Measurements from ENCODE around the gene ADO. TPM values are rescaled to one million over a fixed set of nuclear protein-coding genes. Genes with fewer than 3 reads are reported as not detected.
A peak's percentile ranks its signal among the peaks of the same experiment; 100 is the strongest.
"Not testable (repeated sequence)": the region's sequence is repeated elsewhere in the genome, so short reads cannot be mapped to it uniquely, and the experiment has no call there.

ADO gene
- total RNA-seq, 6 experiments from 2014 or later = 13.7 to 19.2 (median 16.5) TPM

DNA sequence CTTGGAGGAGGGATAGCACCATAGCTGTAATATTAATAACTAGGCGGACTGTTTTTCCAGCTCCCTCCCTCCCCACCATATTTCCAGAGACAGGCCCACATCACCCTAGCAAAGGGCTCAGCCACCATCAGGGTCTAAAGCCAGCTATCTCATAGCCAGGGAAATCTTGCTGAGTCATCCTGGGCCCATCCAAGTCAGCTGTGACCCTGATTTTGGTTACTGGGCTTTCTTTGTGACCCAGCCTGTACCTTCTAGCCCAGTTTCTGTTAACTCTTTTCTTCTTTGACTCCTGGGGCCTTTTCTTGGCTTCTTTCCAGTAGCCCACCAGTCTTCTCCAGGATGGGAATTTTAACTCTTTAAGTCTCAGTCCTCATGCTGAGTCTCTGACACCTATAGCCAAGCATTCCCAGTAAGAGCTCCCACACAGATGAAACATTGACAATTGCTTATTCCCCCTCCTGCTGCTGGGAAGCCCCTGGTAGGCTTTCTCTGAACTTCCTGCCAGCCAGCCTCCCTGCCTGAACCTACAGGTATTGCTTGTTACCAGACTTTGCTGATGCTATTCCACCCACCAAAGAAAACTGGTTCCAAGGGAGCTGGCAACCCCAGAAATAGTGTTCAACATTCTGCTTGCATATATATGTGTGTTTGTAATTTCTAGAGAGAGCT lies 34.8 kb upstream of the ADO start:
- Mint-ChIP-seq H3K36me3 (ENCODE audit: low read depth) (no peaks in the 10 kb centered on the region), H3K27me3 (ENCODE audit: insufficient read depth) (peaks cover 2% of the 10 kb centered on the region), H3K27ac (no peak overlapping the region), H3K4me3 (no peak overlapping the region), H3K4me1 (ENCODE audit: low read depth) (peaks cover 18% of the 10 kb centered on the region), H3K9me3 (no peaks in the 10 kb centered on the region)
- TF ChIP-seq, protein P1, sequence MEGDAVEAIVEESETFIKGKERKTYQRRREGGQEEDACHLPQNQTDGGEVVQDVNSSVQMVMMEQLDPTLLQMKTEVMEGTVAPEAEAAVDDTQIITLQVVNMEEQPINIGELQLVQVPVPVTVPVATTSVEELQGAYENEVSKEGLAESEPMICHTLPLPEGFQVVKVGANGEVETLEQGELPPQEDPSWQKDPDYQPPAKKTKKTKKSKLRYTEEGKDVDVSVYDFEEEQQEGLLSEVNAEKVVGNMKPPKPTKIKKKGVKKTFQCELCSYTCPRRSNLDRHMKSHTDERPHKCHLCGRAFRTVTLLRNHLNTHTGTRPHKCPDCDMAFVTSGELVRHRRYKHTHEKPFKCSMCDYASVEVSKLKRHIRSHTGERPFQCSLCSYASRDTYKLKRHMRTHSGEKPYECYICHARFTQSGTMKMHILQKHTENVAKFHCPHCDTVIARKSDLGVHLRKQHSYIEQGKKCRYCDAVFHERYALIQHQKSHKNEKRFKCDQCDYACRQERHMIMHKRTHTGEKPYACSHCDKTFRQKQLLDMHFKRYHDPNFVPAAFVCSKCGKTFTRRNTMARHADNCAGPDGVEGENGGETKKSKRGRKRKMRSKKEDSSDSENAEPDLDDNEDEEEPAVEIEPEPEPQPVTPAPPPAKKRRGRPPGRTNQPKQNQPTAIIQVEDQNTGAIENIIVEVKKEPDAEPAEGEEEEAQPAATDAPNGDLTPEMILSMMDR (IDR thresholded peaks at IDR 0.05) = no peak
- no peak for DNase-seq

DNA sequence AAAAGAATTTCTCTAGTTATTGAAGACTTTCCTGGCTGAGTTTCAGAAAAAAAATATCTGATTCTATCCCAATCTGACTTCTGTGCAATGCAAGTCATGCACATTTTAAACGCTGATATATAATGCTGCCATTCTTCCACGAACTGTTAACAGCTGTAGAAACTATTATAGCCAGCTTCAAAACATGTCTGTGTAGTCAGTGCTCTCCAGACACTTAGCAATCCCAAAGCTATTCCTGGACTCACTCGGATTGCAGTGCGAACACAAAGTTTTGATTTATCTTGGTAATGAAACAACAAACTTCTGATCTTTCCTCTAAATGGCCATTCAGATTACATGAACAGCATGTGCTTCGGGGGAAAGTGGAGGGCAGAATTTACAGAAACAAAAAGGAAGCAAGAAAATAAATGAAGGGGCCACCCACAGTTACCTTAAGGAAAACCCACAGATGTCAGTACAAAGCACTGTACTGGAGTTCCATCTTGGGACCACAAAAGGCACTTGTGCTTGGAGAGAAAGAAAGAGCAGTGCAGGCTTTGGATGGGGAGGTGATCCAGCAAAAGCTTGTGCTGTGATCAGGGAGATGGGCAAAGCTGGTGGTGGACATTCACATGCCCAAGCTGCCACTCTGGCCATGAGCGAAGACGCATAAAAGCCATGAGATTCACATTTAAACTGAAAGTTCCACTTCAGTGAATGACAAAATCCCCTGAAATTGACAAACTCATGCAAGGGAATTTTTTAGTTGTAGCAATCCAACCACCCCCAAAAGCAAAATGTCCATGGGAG lies 32.1 kb upstream of the ADO start:
- peak overlapping the region; percentile 5; the same call in 1 of the 2 replicates for H3K4me3 Mint-ChIP-seq
- H3K36me3 Mint-ChIP-seq (ENCODE audit: low read depth) = no peaks in the 10 kb centered on the region
- TF ChIP-seq, protein P1 (IDR thresholded peaks at IDR 0.05) = no peak
- H3K27ac Mint-ChIP-seq = no peak overlapping the region
- H3K27me3 Mint-ChIP-seq (ENCODE audit: insufficient read depth) = peaks cover 2% of the 10 kb centered on the region
- peaks cover 18% of the 10 kb centered on the region for H3K4me1 Mint-ChIP-seq (ENCODE audit: low read depth)
- no peak for DNase-seq
- no peaks in the 10 kb centered on the region for H3K9me3 Mint-ChIP-seq

DNA sequence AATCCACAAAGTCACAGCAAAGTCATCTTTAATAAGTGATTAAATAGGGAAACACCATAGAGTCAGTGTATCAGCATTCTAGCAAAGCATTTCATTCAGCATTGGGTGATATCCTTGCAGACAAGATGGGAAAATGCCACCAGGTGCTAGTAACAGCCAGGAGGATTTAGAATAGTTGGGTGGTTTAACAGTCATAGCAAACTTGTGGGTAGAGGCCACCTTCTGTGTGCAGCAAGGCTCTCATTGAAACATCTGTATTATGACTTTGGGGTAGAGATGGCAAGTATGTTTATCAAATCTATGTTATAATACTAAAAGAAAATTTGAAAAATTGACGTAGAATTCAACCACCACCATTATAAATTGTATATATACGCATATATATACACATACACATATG lies 26.4 kb upstream of the ADO start:
- peaks cover 5% of the 10 kb centered on the region; the same call in 1 of the 2 replicates for H3K27me3 Mint-ChIP-seq (ENCODE audit: insufficient read depth)
- H3K36me3 Mint-ChIP-seq (ENCODE audit: low read depth) = no peaks in the 10 kb centered on the region
- no peak overlapping the region for H3K27ac Mint-ChIP-seq
- no peaks in the 10 kb centered on the region for H3K4me1 Mint-ChIP-seq (ENCODE audit: low read depth)
- H3K9me3 Mint-ChIP-seq = no peaks in the 10 kb centered on the region
- TF ChIP-seq, protein P1 (IDR thresholded peaks at IDR 0.05) = no peak
- DNase-seq = no peak
- H3K4me3 Mint-ChIP-seq = no peak overlapping the region

DNA sequence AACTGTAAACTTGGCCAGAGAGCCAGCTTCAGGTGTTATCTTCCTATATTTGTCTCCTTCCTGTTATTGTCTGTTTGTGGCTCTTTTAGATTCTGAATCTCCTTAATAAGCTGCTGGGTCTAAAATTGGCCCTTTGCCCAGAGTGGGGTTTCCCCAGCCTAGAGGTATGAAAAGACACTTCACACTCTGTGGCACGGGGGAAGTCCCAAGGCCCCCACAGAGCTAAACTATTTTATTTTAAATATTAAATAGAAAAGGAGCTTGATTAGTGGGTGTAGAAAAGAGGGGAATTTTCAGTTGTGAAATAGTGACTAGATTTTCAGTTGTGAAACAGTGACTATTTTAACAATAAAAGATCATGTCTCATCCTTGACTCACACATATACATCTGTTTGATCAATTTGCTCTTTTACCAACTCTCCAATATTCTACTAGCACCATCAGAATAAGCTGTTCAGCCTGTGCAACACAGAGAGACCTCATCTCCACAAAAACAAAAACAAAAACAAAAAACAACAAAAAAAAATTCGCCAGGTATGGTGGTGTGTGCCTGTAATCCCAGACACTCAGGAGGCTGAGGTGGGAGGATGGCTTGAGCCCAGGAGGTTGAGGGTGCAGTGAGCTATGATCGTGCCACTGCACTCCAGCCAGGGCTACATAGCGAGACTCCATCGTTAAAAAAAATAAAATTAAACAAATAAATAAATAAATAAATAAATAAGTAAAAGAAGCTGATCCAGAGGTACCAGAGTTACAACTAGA lies 24.9 kb upstream of the ADO start:
- Mint-ChIP-seq H3K9me3 (peaks cover 5% of the 10 kb centered on the region), H3K4me1 (ENCODE audit: low read depth) (no peaks in the 10 kb centered on the region), H3K4me3 (no peak overlapping the region), H3K36me3 (ENCODE audit: low read depth) (peaks cover under 1% of the 10 kb centered on the region; the same call in 1 of the 2 replicates), H3K27ac (no peak overlapping the region), H3K27me3 (ENCODE audit: insufficient read depth) (peaks cover 7% of the 10 kb centered on the region)
- TF ChIP-seq, protein P1 (IDR thresholded peaks at IDR 0.05) = no peak
- no peak for DNase-seq

DNA sequence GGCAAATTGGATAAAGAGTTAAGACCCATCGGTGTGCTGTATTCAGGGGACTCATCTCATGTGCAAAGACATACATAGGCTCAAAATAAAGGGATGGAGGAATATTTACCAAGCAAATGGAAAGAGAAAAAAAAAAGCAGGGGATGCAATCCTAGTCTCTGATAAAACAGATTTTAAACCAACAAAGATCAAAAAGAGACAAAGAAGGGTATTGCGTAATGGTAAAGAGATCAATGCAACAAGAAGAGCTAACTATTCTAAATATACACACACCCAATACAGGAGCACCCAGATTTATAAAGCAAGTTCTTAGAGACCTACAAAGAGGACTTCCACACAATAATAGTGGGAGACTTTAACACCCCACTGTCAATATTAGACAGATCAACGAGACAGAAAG lies 20.0 kb upstream of the ADO start:
- not testable (repeated sequence) for H3K4me3 Mint-ChIP-seq; H3K27me3 Mint-ChIP-seq (ENCODE audit: insufficient read depth); DNase-seq; H3K27ac Mint-ChIP-seq
- peaks cover 19% of the 10 kb centered on the region for H3K9me3 Mint-ChIP-seq
- peaks cover 19% of the 10 kb centered on the region; the same call in 1 of the 2 replicates for H3K36me3 Mint-ChIP-seq (ENCODE audit: low read depth)
- H3K4me1 Mint-ChIP-seq (ENCODE audit: low read depth) = peaks cover 11% of the 10 kb centered on the region

DNA sequence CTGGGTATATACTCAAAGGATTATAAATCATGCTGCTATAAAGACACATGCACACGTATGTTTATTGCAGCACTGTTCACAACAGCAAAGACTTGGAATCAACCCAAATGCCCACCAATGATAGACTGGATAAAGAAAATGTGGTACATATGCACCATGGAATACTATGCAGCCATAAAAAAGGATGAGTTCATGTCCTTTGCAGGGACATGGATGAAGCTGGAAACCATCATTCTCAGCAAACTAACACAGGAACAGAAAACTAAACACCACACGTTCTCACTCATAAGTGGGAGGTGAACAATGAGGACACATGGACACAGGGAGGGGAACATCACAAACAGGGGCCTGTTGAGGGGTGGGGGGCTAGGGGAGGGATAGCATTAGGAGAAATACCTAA lies 16.2 kb upstream of the ADO start:
- not testable (repeated sequence) for H3K4me3 Mint-ChIP-seq; H3K27ac Mint-ChIP-seq; DNase-seq; H3K27me3 Mint-ChIP-seq (ENCODE audit: insufficient read depth)
- peaks cover 19% of the 10 kb centered on the region; the same call in 1 of the 2 replicates for H3K36me3 Mint-ChIP-seq (ENCODE audit: low read depth)
- H3K9me3 Mint-ChIP-seq = peaks cover 19% of the 10 kb centered on the region
- peaks cover 20% of the 10 kb centered on the region for H3K4me1 Mint-ChIP-seq (ENCODE audit: low read depth)

All from HFFc6 (cell line).